ENCODE measurements around the gene OSM.

GRCh38 chr22:30294066-30294465 is 27.4 kb upstream of the OSM start:
- TF ChIP-seq CTCF (IDR thresholded peaks at IDR 0.05) (no peak), ZFP36 (IDR thresholded peaks at IDR 0.05; ENCODE audit: borderline replicate concordance, partially characterized antibody) (no peak), MAFK (IDR thresholded peaks at IDR 0.05; ENCODE audit: partially characterized antibody) (no peak), ZNF302 (CRISPR knock-in tag; IDR thresholded peaks at IDR 0.05) (no peak), MAX (IDR thresholded peaks at IDR 0.05) (no peak), BHLHE40 (IDR thresholded peaks at IDR 0.05; ENCODE audit: low read depth, low read length) (no peak), POLR2A (IDR thresholded peaks at IDR 0.05; ENCODE audit: low read length) (no peak), RCOR1 (IDR thresholded peaks at IDR 0.05; ENCODE audit: low read depth, low read length) (no peak), KDM5A (IDR thresholded peaks at IDR 0.05) (no peak), NPAS2 (CRISPR knock-in tag; IDR thresholded peaks at IDR 0.05; ENCODE audit: borderline replicate concordance) (no peak)

All from A549 (cell line).